SU-DHL-6 (cell line): ENCODE data around the gene TJP1.

ENCODE experiments used
- H2AFZ ChIP-seq: fragments of 200-600 bp; sonication (generic); 2 replicates; pipeline ENCODE4 v1.6.1; 2014; ENCODE audit warnings: low read depth, mild to moderate bottlenecking, moderate library complexity, mixed read lengths, antibody characterized with exemption, low read length; ENCODE audit not compliant: severe bottlenecking
- H3F3A ChIP-seq: fragments of 200-600 bp; shearing (Covaris generic); 2 replicates; pipeline ENCODE4 v1.6.0; 2016; ENCODE audit warnings: antibody characterized with exemption, mild to moderate bottlenecking; ENCODE audit not compliant: insufficient read depth
- H3K27ac ChIP-seq: fragments of 200-600 bp; sonication (generic); 2 replicates; pipeline ENCODE4 v1.5.1; 2016; ENCODE audit warnings: low read depth, mild to moderate bottlenecking, low read length, moderate library complexity, mixed read lengths
- H3K27me3 ChIP-seq: fragments of 200-600 bp; sonication (generic), shearing (Covaris generic); 2 replicates; pipeline ENCODE4 v1.6.0; 2014; ENCODE audit warnings: mild to moderate bottlenecking, low read length
- H3K36me3 ChIP-seq: fragments of 200-600 bp; sonication (generic); 2 replicates; pipeline ENCODE4 v1.6.1; 2014; ENCODE audit warnings: mild to moderate bottlenecking, low read length, mixed read lengths
- H3K4me2 ChIP-seq: fragments of 300-600, 200-600 bp; shearing (Covaris generic), sonication (generic); 2 replicates; pipeline ENCODE4 v1.6.0; 2014; ENCODE audit warnings: low read length, low read depth, mild to moderate bottlenecking; ENCODE audit not compliant: poor library complexity, severe bottlenecking
- H3K4me3 ChIP-seq: fragments of 200-600 bp; sonication (generic); 2 replicates; pipeline ENCODE4 v1.5.1; 2014; ENCODE audit warnings: antibody characterized with exemption, low read length, mild to moderate bottlenecking, mixed read lengths; ENCODE audit not compliant: insufficient read depth, poor library complexity, severe bottlenecking
- H3K79me2 ChIP-seq: fragments of 200-600 bp; sonication (generic); 2 replicates; pipeline ENCODE4 v1.6.1; 2014; ENCODE audit warnings: mild to moderate bottlenecking, low read length, moderate library complexity; ENCODE audit not compliant: insufficient read depth
- H3K9ac ChIP-seq: fragments of 200-600 bp; sonication (generic); 2 replicates; pipeline ENCODE4 v1.7.0; 2014; ENCODE audit warnings: mild to moderate bottlenecking, low read length
- H3K9me2 ChIP-seq: fragments of 200-600 bp; sonication (generic); replicated peaks from 2 replicates; pipeline ENCODE4 v1.6.1; 2014; ENCODE audit warnings: low read length; ENCODE audit not compliant: insufficient read depth
- H3K9me3 ChIP-seq: fragments of 200-600 bp; sonication (generic); 2 replicates; pipeline ENCODE4 v1.6.1; 2014; ENCODE audit warnings: low read length, mixed read lengths; ENCODE audit not compliant: insufficient read depth
- H4K20me1 ChIP-seq: fragments of 200-600 bp; sonication (generic); 2 replicates; pipeline ENCODE4 v1.6.1; 2014; ENCODE audit warnings: low read depth, mild to moderate bottlenecking, antibody characterized with exemption, low read length, moderate library complexity, mixed read lengths
- CTCF ChIP-seq: fragments of 200-600 bp; sonication (generic); IDR thresholded peaks from one replicate; pipeline ENCODE4 v1.5.1; 2017; ENCODE audit warnings: antibody characterized with exemption, mild to moderate bottlenecking, low read length, moderate library complexity; ENCODE audit not compliant: insufficient read depth, poor library complexity, severe bottlenecking
- EZH2phosphoT487 ChIP-seq: fragments of 200-600 bp; sonication (generic), shearing (Covaris generic); conservative IDR thresholded peaks from 2 replicates; pipeline ENCODE4 v1.6.1; 2018; ENCODE audit warnings: mild to moderate bottlenecking, antibody characterized with exemption, low read length, moderate library complexity, mixed read lengths

The TJP1 gene

DNA sequence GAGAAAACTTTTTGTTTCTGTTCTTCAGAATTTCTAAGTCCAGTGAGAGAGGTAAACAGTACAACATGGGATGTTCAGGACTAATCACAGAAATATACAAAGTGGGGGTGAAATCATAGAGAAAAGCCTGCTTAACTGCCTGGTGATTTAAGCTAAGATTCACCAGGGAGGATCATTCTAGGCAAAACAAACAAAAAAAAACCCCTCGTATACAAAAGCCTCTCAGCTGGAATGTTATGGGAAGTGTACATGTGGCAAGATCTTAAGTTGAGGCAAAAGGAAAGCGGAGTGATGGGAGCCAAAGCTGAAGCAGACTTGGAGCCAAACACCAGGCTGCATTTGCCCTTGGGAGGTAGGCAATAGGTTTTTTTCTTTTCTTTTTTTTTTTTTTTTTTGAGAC, 40.0 kb upstream of the TJP1 start:
- TF ChIP-seq CTCF, result no peak

GRCh38 chr15:29860872-29861271, 38.6 kb upstream of the TJP1 start:
- Histone ChIP-seq H3F3A (no peaks in the 10 kb centered on the region), H3K79me2 (no peaks in the 10 kb centered on the region), H3K27ac (no peak overlapping the region), H3K9me3 (no peaks in the 10 kb centered on the region), H3K9ac (no peak overlapping the region), H4K20me1 (no peaks in the 10 kb centered on the region), H3K36me3 (no peaks in the 10 kb centered on the region), H3K9me2 (no peaks in the 10 kb centered on the region), H3K4me3 (no peak overlapping the region), H3K4me2 (no peak overlapping the region), H3K27me3 (no peaks in the 10 kb centered on the region), H2AFZ (no peak overlapping the region)
- TF ChIP-seq CTCF (no peak), EZH2phosphoT487 (no peak)

More for the DNA sequence above, 40.0 kb upstream of the TJP1 start:
- H3K4me2 ChIP-seq, result no peak overlapping the region
- H3K9me2 ChIP-seq, result no peaks in the 10 kb centered on the region
- no peak overlapping the region for H3K9ac ChIP-seq
- H3K4me3 ChIP-seq, result no peak overlapping the region
- no peaks in the 10 kb centered on the region for H3F3A ChIP-seq
- no peak overlapping the region for H3K27ac ChIP-seq
- no peak overlapping the region for H2AFZ ChIP-seq
- H3K27me3 ChIP-seq, result no peaks in the 10 kb centered on the region
- no peaks in the 10 kb centered on the region for H3K79me2 ChIP-seq
- no peaks in the 10 kb centered on the region for H3K36me3 ChIP-seq
- H3K9me3 ChIP-seq, result no peaks in the 10 kb centered on the region
- no peaks in the 10 kb centered on the region for H4K20me1 ChIP-seq

- no peaks in the 10 kb centered on the region for H3K27me3 ChIP-seq
- H3K9ac ChIP-seq, result no peak overlapping the region
Measured at GRCh38 chr15:29859973-29860715, 37.9 kb upstream of the TJP1 start.

More at GRCh38 chr15:29859973-29860715, 37.9 kb upstream of the TJP1 start:
- Histone ChIP-seq H3K9me3 (no peaks in the 10 kb centered on the region), H3K36me3 (no peaks in the 10 kb centered on the region), H4K20me1 (no peaks in the 10 kb centered on the region), H3K4me3 (no peak overlapping the region), H2AFZ (no peak overlapping the region), H3K9me2 (no peaks in the 10 kb centered on the region), H3K27ac (no peak overlapping the region), H3K4me2 (no peak overlapping the region), H3F3A (no peaks in the 10 kb centered on the region), H3K79me2 (no peaks in the 10 kb centered on the region)
- TF ChIP-seq CTCF, result no peak
- no peak for TF ChIP-seq EZH2phosphoT487
